OCI-LY7 (cell line): ENCODE results near the gene TMEM190. TPM values are rescaled to one million over a fixed set of nuclear protein-coding genes. Genes with fewer than 3 reads are reported as not detected.

Source experiments
- BruUV-seq: library from RNA; stranded (reverse); fragments of 400-500 nt; replicated peaks from 2 replicates; lab custom pipeline; 2021; lab: Mats Ljungman, UMichigan
- CTCF ChIA-PET: fragments of 300-600 bp; sonication (Branson Sonifier 250); formaldehyde crosslinking; loops from one replicate; lab custom pipeline; 2022; ENCODE audit warnings: antibody characterized with exemption; ENCODE audit not compliant: unreplicated experiment; lab: Charles Lee
- POLR2A ChIA-PET: fragments of 300-600 bp; sonication (Branson Sonifier 250); formaldehyde crosslinking; loops from one replicate; lab custom pipeline; 2022; ENCODE audit warnings: antibody characterized with exemption; lab: Charles Lee
- DNase-seq: peaks from one replicate; pipeline ENCODE4 v3.0.0-alpha.2; 2015; ENCODE audit warnings: low spot score
- H2AFZ ChIP-seq: fragments of 200-600 bp; sonication (generic), shearing (Covaris generic); 2 replicates; pipeline ENCODE4 v1.6.1; 2014; ENCODE audit warnings: mild to moderate bottlenecking, antibody characterized with exemption, low read length, moderate library complexity
- H3K27ac ChIP-seq: fragments of 200-600 bp; sonication (generic); 2 replicates; pipeline ENCODE4 v1.5.1; 2014; ENCODE audit warnings: mixed run types, low read depth, mild to moderate bottlenecking, moderate library complexity, low read length, inconsistent platforms; ENCODE audit not compliant: poor library complexity, severe bottlenecking
- H3K36me3 ChIP-seq: fragments of 200-600 bp; sonication (generic); 2 replicates; pipeline ENCODE4 v1.6.1; 2014; ENCODE audit warnings: mild to moderate bottlenecking, antibody characterized with exemption, low read length, moderate library complexity, mixed read lengths; ENCODE audit not compliant: insufficient read depth
- H3K4me1 ChIP-seq: fragments of 200-600 bp; sonication (generic); 2 replicates; pipeline ENCODE4 v1.5.1; 2014; ENCODE audit warnings: mild to moderate bottlenecking, low read length; ENCODE audit not compliant: insufficient read depth, poor library complexity, severe bottlenecking
- H3K4me2 ChIP-seq: fragments of 200-600 bp; sonication (generic); 2 replicates; pipeline ENCODE4 v1.6.1; 2014; ENCODE audit warnings: mild to moderate bottlenecking, low read length
- H3K4me3 ChIP-seq: fragments of 200-600 bp; sonication (generic); 2 replicates; pipeline ENCODE4 v1.5.1; 2014; ENCODE audit warnings: mild to moderate bottlenecking, low read depth, low read length; ENCODE audit not compliant: poor library complexity, severe bottlenecking
- H3K79me2 ChIP-seq: fragments of 200-600 bp; sonication (generic); 2 replicates; pipeline ENCODE4 v1.6.1; 2016; ENCODE audit warnings: low read depth, mild to moderate bottlenecking, low read length, moderate library complexity, mixed read lengths; ENCODE audit not compliant: insufficient read depth
- H3K9me2 ChIP-seq: fragments of 200-600 bp; sonication (generic); 2 replicates; pipeline ENCODE4 v1.6.1; 2016; ENCODE audit warnings: mild to moderate bottlenecking, low read length, mixed read lengths; ENCODE audit not compliant: insufficient read depth
- H3K9me3 ChIP-seq: fragments of 200-600 bp; sonication (generic); 2 replicates; pipeline ENCODE4 v1.6.1; 2014; ENCODE audit warnings: mild to moderate bottlenecking, mixed run types, low read length, mixed read lengths
- H4K20me1 ChIP-seq: fragments of 200-600 bp; sonication (generic); 2 replicates; pipeline ENCODE4 v1.6.1; 2014; ENCODE audit warnings: mild to moderate bottlenecking, antibody characterized with exemption, low read length, moderate library complexity, mixed read lengths; ENCODE audit not compliant: insufficient read depth
- CTCF ChIP-seq: fragments of 200-600 bp; sonication (generic); conservative IDR thresholded peaks from 2 replicates; pipeline ENCODE4 v1.5.1; 2014; ENCODE audit warnings: mild to moderate bottlenecking, antibody characterized with exemption, low read length, moderate library complexity, mixed read lengths
- EZH2phosphoT487 ChIP-seq: fragments of 200-600 bp; sonication (generic); IDR thresholded peaks from 2 replicates; pipeline ENCODE4 v1.6.1; 2018; ENCODE audit warnings: low read depth, borderline replicate concordance, mild to moderate bottlenecking, mixed run types, antibody characterized with exemption, low read length, moderate library complexity, mixed read lengths
- intact Hi-C: fragments of 100-400 bp; cut with micrococcal nuclease; formaldehyde crosslinking; loops from one replicate; pipeline ENCODE4 v1.10.0; 2022; ENCODE audit not compliant: unreplicated experiment
- total RNA-seq, 2 experiments: library from RNA; depleted of rRNA in 1 of 2; stranded (reverse); fragments of >200 nt in 1 of 2; shearing (Covaris generic) in 1 of 2; gene quantifications; 2 replicates each; pipeline ENCODE4 v1.2.3, GENCODE V29; 2014 to 2022

Gene TMEM190
- total RNA-seq, 2 experiments from 2014 or later, result not detected

- CTCF ChIA-PET, result no interaction called here
Measured at GRCh38 chr19:55391191-55391670, 14.6 kb downstream of the TMEM190 start.

DNA sequence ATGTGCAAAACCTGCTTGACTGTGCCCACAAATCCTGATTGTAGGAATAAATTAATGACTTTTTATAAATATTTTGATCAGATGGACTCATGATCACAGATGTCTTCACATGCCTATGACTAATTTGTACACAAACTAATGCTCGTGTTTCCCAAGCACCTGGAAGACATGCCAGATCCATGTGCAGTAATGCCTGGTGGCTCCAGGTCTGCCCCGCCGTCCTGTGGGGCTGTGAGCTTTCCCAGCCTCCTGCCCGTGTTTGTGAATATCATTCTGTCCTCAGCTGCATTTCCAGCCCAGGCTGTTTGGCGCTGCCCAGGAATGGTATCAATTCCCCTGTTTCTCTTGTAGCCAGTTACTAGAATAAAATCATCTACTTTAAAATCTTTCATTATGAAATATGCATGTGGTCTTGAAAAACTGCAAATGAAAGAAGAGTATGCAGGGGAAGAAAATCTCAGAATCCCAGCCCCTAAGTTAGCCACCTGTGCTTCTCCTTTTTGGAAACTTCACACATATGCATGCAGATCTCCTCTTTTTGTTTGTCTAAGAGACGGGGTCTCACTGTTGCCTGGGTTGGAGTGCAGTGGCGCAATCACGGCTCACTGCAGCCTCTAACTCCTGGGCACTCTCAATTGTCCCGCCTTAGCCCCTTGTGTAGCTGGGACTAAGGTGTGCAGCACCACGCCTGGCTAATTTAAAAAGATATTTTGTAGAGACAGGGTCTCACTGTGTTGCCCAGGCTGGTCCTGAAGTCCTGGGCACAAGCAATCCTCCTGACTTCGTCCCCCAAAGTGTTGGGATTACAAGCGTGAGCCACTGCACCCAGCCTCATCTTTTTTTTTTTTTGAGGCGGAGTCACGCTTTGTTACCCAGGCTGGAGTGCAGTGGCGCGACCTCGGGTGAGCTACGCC is 15.3 kb downstream of the TMEM190 start:
- DNase-seq, result no peak
- Histone ChIP-seq H3K79me2 (peaks cover 20% of the 10 kb centered on the region), H3K36me3 (peaks cover 46% of the 10 kb centered on the region), H3K9me2 (no peaks in the 10 kb centered on the region), H3K27ac (peak overlapping the region; percentile 1), H3K9me3 (no peaks in the 10 kb centered on the region), H2AFZ (no peak overlapping the region), H3K4me3 (no peak overlapping the region), H3K4me2 (no peak overlapping the region), H4K20me1 (peaks cover 18% of the 10 kb centered on the region), H3K4me1 (peaks cover 30% of the 10 kb centered on the region)
- TF ChIP-seq EZH2phosphoT487, result no peak
- no TSS peak for BruUV-seq
- intact Hi-C loops, result no loop called here
- ChIA-PET POLR2A (interaction anchor here (0.9 kb wide), 1 partner anchor 10 kb away, joined by 3 read pairs; no protein-coding TSS in a partner anchor), CTCF (no interaction called here)

More at GRCh38 chr19:55391191-55391670, 14.6 kb downstream of the TMEM190 start:
- POLR2A ChIA-PET, result interaction anchor here (0.7 to 0.9 kb wide), 2 partner anchors 11 to 233 kb away, joined by 3 read pairs; partner anchors contain the start of gene TNNI3
- H2AFZ ChIP-seq, result no peak overlapping the region
- H3K79me2 ChIP-seq, result peaks cover 28% of the 10 kb centered on the region
- TF ChIP-seq CTCF, result no peak
- no peak for TF ChIP-seq EZH2phosphoT487
- BruUV-seq, result no TSS peak
- H3K4me3 ChIP-seq, result no peak overlapping the region
- intact Hi-C loops, result no loop called here
- no peaks in the 10 kb centered on the region for H3K9me2 ChIP-seq
- peaks cover 54% of the 10 kb centered on the region for H3K36me3 ChIP-seq
- H3K4me1 ChIP-seq, result peaks cover 31% of the 10 kb centered on the region
- H3K9me3 ChIP-seq, result no peaks in the 10 kb centered on the region
- no peak for DNase-seq
- H3K27ac ChIP-seq, result no peak overlapping the region
- no peak overlapping the region for H3K4me2 ChIP-seq
- peaks cover 25% of the 10 kb centered on the region for H4K20me1 ChIP-seq

DNA sequence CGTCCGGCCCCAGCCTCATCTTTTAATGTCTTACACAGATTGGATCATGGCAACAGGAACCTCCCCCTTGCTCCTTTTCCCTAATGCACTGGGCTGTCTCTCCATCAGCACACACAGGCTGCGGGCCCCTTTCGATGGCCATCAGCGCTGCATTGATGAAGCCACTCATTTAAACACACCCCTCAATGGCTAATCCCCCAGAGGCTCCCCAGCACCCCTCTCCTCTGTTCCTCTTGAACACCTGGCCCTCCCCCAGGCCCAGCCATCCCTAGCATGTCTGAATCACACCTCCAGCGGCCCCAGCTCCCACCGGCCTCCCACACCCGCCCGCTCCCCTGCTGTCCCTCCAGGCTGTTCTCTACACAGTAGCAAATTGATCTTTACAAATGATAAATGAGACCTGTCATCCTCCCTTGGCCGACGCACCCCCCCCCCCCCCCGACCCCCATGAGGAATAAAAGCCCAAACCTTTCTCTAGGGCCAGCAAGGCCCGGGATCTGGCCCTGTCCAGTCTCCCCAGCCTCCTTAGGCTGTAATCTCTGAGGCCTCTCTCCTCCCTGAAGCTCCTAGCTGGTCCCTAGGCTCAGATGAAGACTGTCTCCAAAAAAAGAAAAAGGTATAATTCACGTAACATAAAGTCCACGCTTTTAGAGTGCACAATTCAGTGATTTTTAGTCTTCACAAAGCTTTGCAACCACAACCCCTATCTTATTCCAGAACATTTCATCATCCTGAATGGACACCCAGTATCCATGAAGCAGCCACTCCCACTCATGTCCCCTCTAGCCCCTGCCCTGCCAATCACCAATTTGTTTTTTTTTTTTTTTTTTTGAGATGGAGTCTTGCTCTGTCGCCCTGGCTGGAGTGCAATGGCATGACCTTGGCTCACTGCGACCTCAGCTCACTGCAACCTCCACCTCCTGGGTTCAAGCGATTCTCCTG is 16.5 kb downstream of the TMEM190 start:
- H2AFZ ChIP-seq, result no peak overlapping the region
- peaks cover 18% of the 10 kb centered on the region for H3K4me1 ChIP-seq
- intact Hi-C loops, result no loop called here
- ChIA-PET CTCF (no interaction called here), POLR2A (interaction anchor here (0.7 kb wide), 1 partner anchor 138 kb away, joined by 3 read pairs; no protein-coding TSS in a partner anchor)
- no peaks in the 10 kb centered on the region for H3K9me3 ChIP-seq
- H3K27ac ChIP-seq, result no peak overlapping the region
- no peak overlapping the region for H3K4me2 ChIP-seq
- H3K9me2 ChIP-seq, result no peaks in the 10 kb centered on the region
- H3K4me3 ChIP-seq, result no peak overlapping the region
- H3K36me3 ChIP-seq, result peaks cover 35% of the 10 kb centered on the region
- peaks cover 6% of the 10 kb centered on the region for H4K20me1 ChIP-seq
- no TSS peak for BruUV-seq
- H3K79me2 ChIP-seq, result peaks cover 9% of the 10 kb centered on the region
- DNase-seq, result no peak
- TF ChIP-seq CTCF (no peak), EZH2phosphoT487 (no peak)
